CD4-positive, alpha-beta memory T cell (primary cell): ENCODE data around the gene EFNA4. TPM values are rescaled to one million over a fixed set of nuclear protein-coding genes. Genes with fewer than 3 reads are reported as not detected.

ENCODE experiments used
- CTCF ChIA-PET: fragments of 350-600 bp; sonication (Branson Sonifier 250); formaldehyde crosslinking; loops from one replicate; lab custom pipeline; 2021; ENCODE audit warnings: inconsistent platforms; ENCODE audit not compliant: partially characterized antibody; lab: Charles Lee
- POLR2A ChIA-PET: fragments of 350-600 bp; sonication (Branson Sonifier 250); formaldehyde crosslinking; loops from one replicate; lab custom pipeline; 2021; ENCODE audit not compliant: partially characterized antibody; lab: Charles Lee
- DNase-seq, 5 donors: peaks; one replicate each; pipeline versions ENCODE4 v3.0.0 to v3.0.0-alpha.2; 2020 to 2022; ENCODE audit warnings: mixed read lengths in 1 of 5
- H3K27ac ChIP-seq: one replicate; pipeline ENCODE4 v1.7.0; 2013; ENCODE audit warnings: low read depth, low read length
- H3K27me3 ChIP-seq: 2 replicates; pipeline ENCODE4 v1.7.0; 2013; ENCODE audit warnings: mild to moderate bottlenecking, low read length, moderate library complexity; ENCODE audit not compliant: insufficient read depth
- H3K36me3 ChIP-seq: 2 replicates; pipeline ENCODE4 v1.7.0; 2013; ENCODE audit warnings: mild to moderate bottlenecking, low read length, moderate library complexity; ENCODE audit not compliant: insufficient read depth
- H3K4me1 ChIP-seq: 2 replicates; pipeline ENCODE4 v1.7.0; 2013; ENCODE audit warnings: mild to moderate bottlenecking, low read length, moderate library complexity; ENCODE audit not compliant: insufficient read depth
- H3K4me3 ChIP-seq, 2 donors: one replicate each; pipeline ENCODE4 v1.7.0; 2013; ENCODE audit warnings: low read length in 2 of 2, mild to moderate bottlenecking in 1 of 2
- H3K9me3 ChIP-seq, 2 donors: one replicate each; pipeline ENCODE4 v1.7.0; 2013; ENCODE audit warnings: low read length in 2 of 2, control low read depth in 1 of 2; ENCODE audit not compliant: control insufficient read depth in 1 of 2
- H3K27ac Mint-ChIP-seq, 7 donors: one replicate each; pipeline ENCODE4 v1.8.0; 2020 to 2021; ENCODE audit warnings: mixed read lengths in 7 of 7, mild to moderate bottlenecking in 6 of 7, inconsistent platforms in 3 of 7, moderate library complexity in 3 of 7
- H3K27me3 Mint-ChIP-seq, 2 donors: one replicate each; pipeline ENCODE4 v1.8.0; 2020 to 2021; ENCODE audit warnings: mixed read lengths in 2 of 2
- H3K36me3 Mint-ChIP-seq, 2 donors: one replicate each; pipeline ENCODE4 v1.8.0; 2020 to 2021; ENCODE audit warnings: mixed read lengths in 2 of 2, inconsistent platforms in 1 of 2, mild to moderate bottlenecking in 1 of 2
- H3K4me1 Mint-ChIP-seq, 4 donors: one replicate each; pipeline ENCODE4 v1.8.0; 2020 to 2021; ENCODE audit warnings: mixed read lengths in 4 of 4, mild to moderate bottlenecking in 1 of 4
- H3K4me3 Mint-ChIP-seq, 8 donors: one replicate each; pipeline ENCODE4 v1.8.0; 2020 to 2021; ENCODE audit warnings: mixed read lengths in 8 of 8, mild to moderate bottlenecking in 7 of 8, moderate library complexity in 6 of 8, inconsistent platforms in 3 of 8
- H3K9me3 Mint-ChIP-seq, 8 donors: one replicate each; pipeline ENCODE4 v1.8.0; 2020 to 2021; ENCODE audit warnings: mixed read lengths in 8 of 8, mild to moderate bottlenecking in 5 of 8, inconsistent platforms in 3 of 8, moderate library complexity in 1 of 8
- intact Hi-C: fragments of 100-400 bp; cut with micrococcal nuclease; formaldehyde crosslinking; loops from one replicate; pipeline ENCODE4 v1.15.1; 2023
- polyA plus RNA-seq, 2 donors: library from polyadenylated mRNA; unstranded; fragments of 300-500 nt; fragmentation: Illumina TruSeq; gene quantifications; one replicate each; pipeline ENCODE4 v1.2.3, GENCODE V29; 2021
- total RNA-seq, 2 experiments: library from RNA; stranded (reverse); gene quantifications; one replicate each; pipeline ENCODE4 v1.2.3, GENCODE V29; 2021

The EFNA4 gene
- total and polyA plus RNA-seq, 4 experiments from 2014 or later, result 2.5 to 8.5 (median 4.7) TPM

- intact Hi-C loops, result loop anchor here (5.0 kb wide), 1 partner anchor 605 kb away; no protein-coding TSS in a partner anchor
- Mint-ChIP-seq H3K4me1 (peaks cover 33 to 63% (median 46%) of the 10 kb centered on the region in 4 donors), H3K27ac (peak overlapping the region in 2 of 7 donors; percentile 53 to 54), H3K4me3 (peak overlapping the region in 6 of 8 donors; percentile 38 to 83 (median 58)), H3K27me3 (peaks cover 13 to 35% of the 10 kb centered on the region in 2 donors), H3K36me3 (peaks cover 0 to 3% of the 10 kb centered on the region in 2 donors), H3K9me3 (no peaks in the 10 kb centered on the region)
- no peaks in the 10 kb centered on the region for H3K36me3 ChIP-seq
- no peak overlapping the region for H3K27ac ChIP-seq
- peaks cover 34% of the 10 kb centered on the region for H3K27me3 ChIP-seq
- ChIA-PET POLR2A (interaction anchor here (1.5 kb wide), 1 partner anchor 146 kb away, joined by 3 read pairs; the partner anchor contains the start of gene PMVK), CTCF (interaction anchor here (1.5 to 5.0 kb wide), 3 partner anchors 17 to 32 kb away, joined by 3 to 74 read pairs (median 6); partner anchors contain the start of genes ADAM15 and EFNA4)
- H3K9me3 ChIP-seq, result no peaks in the 10 kb centered on the region
- peak in 1 of 5 donors; percentile 59 for DNase-seq
- H3K4me1 ChIP-seq, result peaks cover 74% of the 10 kb centered on the region
- H3K4me3 ChIP-seq, result peak overlapping the region in 1 of 2 donors; percentile 41
Measured at GRCh38 chr1:155082301-155083051, 18.9 kb downstream of the EFNA4 start.

- H3K4me3 ChIP-seq, result peak overlapping the region in 1 of 2 donors; percentile 41
- peak overlapping the region in 4 of 8 donors; percentile 24 to 83 (median 56) for H3K4me3 Mint-ChIP-seq
- no peaks in the 10 kb centered on the region for H3K9me3 Mint-ChIP-seq
- no peaks in the 10 kb centered on the region for H3K9me3 ChIP-seq
- peaks cover 0 to 3% of the 10 kb centered on the region in 2 donors for H3K36me3 Mint-ChIP-seq
- no peak for DNase-seq
- CTCF ChIA-PET, result interaction anchor here (0.6 to 5.0 kb wide), 4 partner anchors 18 to 39 kb away, joined by 3 to 74 read pairs (median 4); partner anchors contain the start of genes ADAM15 and EFNA4
- no peak overlapping the region for H3K27ac ChIP-seq
- H3K27me3 ChIP-seq, result peaks cover 34% of the 10 kb centered on the region
- peak overlapping the region in 1 of 7 donors; percentile 54 for H3K27ac Mint-ChIP-seq
- peaks cover 13 to 35% of the 10 kb centered on the region in 2 donors for H3K27me3 Mint-ChIP-seq
- H3K36me3 ChIP-seq, result no peaks in the 10 kb centered on the region
- POLR2A ChIA-PET, result interaction anchor here (0.7 to 4.0 kb wide), 4 partner anchors 20 to 147 kb away, joined by 3 to 62 read pairs (median 12); partner anchors contain the start of genes ADAM15, EFNA4, KRTCAP2 and PMVK
- intact Hi-C loops, result loop anchor here (5.0 kb wide), 1 partner anchor 606 kb away; no protein-coding TSS in a partner anchor
- H3K4me1 ChIP-seq, result peaks cover 74% of the 10 kb centered on the region
- H3K4me1 Mint-ChIP-seq, result peaks cover 30 to 56% (median 42%) of the 10 kb centered on the region in 4 donors
Measured at GRCh38 chr1:155083052-155083541, 19.6 kb downstream of the EFNA4 start.

- Mint-ChIP-seq H3K4me3 (peak overlapping the region; percentile 91 to 98 (median 94)), H3K36me3 (peaks cover 0 to 3% of the 10 kb centered on the region in 2 donors), H3K27me3 (peaks cover 13 to 35% of the 10 kb centered on the region in 2 donors), H3K9me3 (no peaks in the 10 kb centered on the region), H3K4me1 (peaks cover 30 to 52% (median 41%) of the 10 kb centered on the region in 4 donors), H3K27ac (peak overlapping the region; percentile 3 to 98 (median 93))
- Histone ChIP-seq H3K27me3 (peaks cover 34% of the 10 kb centered on the region), H3K4me1 (peaks cover 65% of the 10 kb centered on the region), H3K4me3 (peak overlapping the region in 1 of 2 donors; percentile 95), H3K36me3 (no peaks in the 10 kb centered on the region), H3K27ac (no peak overlapping the region), H3K9me3 (no peaks in the 10 kb centered on the region)
- CTCF ChIA-PET, result interaction anchor here (0.6 to 5.0 kb wide), 34 partner anchors 9 to 524 kb away, joined by 3 to 74 read pairs (median 6); partner anchors contain the start of genes ADAM15, EFNA4, KRTCAP2 and PBXIP1
- POLR2A ChIA-PET, result interaction anchor here (0.6 to 4.0 kb wide), 22 partner anchors 12 to 525 kb away, joined by 3 to 62 read pairs (median 5); partner anchors contain the start of genes ADAM15, EFNA4, KRTCAP2 and PBXIP1
- DNase-seq, result peak in 1 of 5 donors; percentile 36
- intact Hi-C loops, result loop anchor here (1.0 to 5.0 kb wide), 4 partner anchors 21 to 607 kb away; partner anchors contain the start of genes EFNA4, KRTCAP2 and TRIM46
Measured at GRCh38 chr1:155083865-155084721, 20.6 kb downstream of the EFNA4 start.

- no peaks in the 10 kb centered on the region for H3K9me3 ChIP-seq
- DNase-seq, result peak; percentile 92 to 96 (median 92)
- Mint-ChIP-seq H3K4me3 (peak overlapping the region; percentile 91 to 98 (median 94)), H3K9me3 (no peaks in the 10 kb centered on the region), H3K27ac (peak overlapping the region; percentile 88 to 98 (median 94)), H3K4me1 (peaks cover 22 to 44% (median 34%) of the 10 kb centered on the region in 4 donors), H3K27me3 (peaks cover 13 to 30% of the 10 kb centered on the region in 2 donors), H3K36me3 (peaks cover 0 to 3% of the 10 kb centered on the region in 2 donors)
- no peaks in the 10 kb centered on the region for H3K36me3 ChIP-seq
- POLR2A ChIA-PET, result interaction anchor here (0.6 to 4.0 kb wide), 29 partner anchors 13 to 681 kb away, joined by 3 to 62 read pairs (median 4); partner anchors contain the start of genes ADAM15, EFNA4, KRTCAP2 and PBXIP1
- peak overlapping the region; percentile 80 to 95 for H3K4me3 ChIP-seq
- intact Hi-C loops, result loop anchor here (1.0 to 5.0 kb wide), 9 partner anchors 22 to 608 kb away; partner anchors contain the start of genes ADAM15, EFNA4, KRTCAP2 and SLC50A1
- H3K4me1 ChIP-seq, result peaks cover 57% of the 10 kb centered on the region
- H3K27me3 ChIP-seq, result peaks cover 34% of the 10 kb centered on the region
- peak overlapping the region; percentile 54 for H3K27ac ChIP-seq
- CTCF ChIA-PET, result interaction anchor here (0.6 to 5.0 kb wide), 59 partner anchors 10 to 865 kb away, joined by 3 to 74 read pairs (median 4); partner anchors contain the start of genes ADAM15, EFNA1, EFNA4 and KRTCAP2
Measured at GRCh38 chr1:155084722-155085503, 21.4 kb downstream of the EFNA4 start.

- Histone ChIP-seq H3K9me3 (no peaks in the 10 kb centered on the region), H3K27me3 (peaks cover 34% of the 10 kb centered on the region), H3K27ac (peak overlapping the region; percentile 54), H3K36me3 (no peaks in the 10 kb centered on the region), H3K4me1 (peaks cover 50% of the 10 kb centered on the region), H3K4me3 (peak overlapping the region; percentile 80 to 95)
- peak overlapping the region; percentile 91 to 98 (median 94) for H3K4me3 Mint-ChIP-seq
- intact Hi-C loops, result loop anchor here (1.0 to 5.0 kb wide), 6 partner anchors 34 to 526 kb away; partner anchors contain the start of genes ADAM15, KRTCAP2, SLC50A1 and TRIM46
- POLR2A ChIA-PET, result interaction anchor here (0.8 to 4.0 kb wide), 23 partner anchors 14 to 682 kb away, joined by 3 to 62 read pairs (median 5); partner anchors contain the start of genes ADAM15, EFNA4, KRTCAP2 and PBXIP1
- CTCF ChIA-PET, result interaction anchor here (0.6 to 5.0 kb wide), 53 partner anchors 10 to 865 kb away, joined by 3 to 74 read pairs (median 4); partner anchors contain the start of genes ADAM15, EFNA1, EFNA4 and KRTCAP2
- H3K36me3 Mint-ChIP-seq, result peaks cover 0 to 3% of the 10 kb centered on the region in 2 donors
- peaks cover 21 to 43% (median 32%) of the 10 kb centered on the region in 4 donors for H3K4me1 Mint-ChIP-seq
- DNase-seq, result peak; percentile 58 to 94 (median 63)
- peak overlapping the region; percentile 88 to 98 (median 94) for H3K27ac Mint-ChIP-seq
- peaks cover 13 to 30% of the 10 kb centered on the region in 2 donors for H3K27me3 Mint-ChIP-seq
- H3K9me3 Mint-ChIP-seq, result no peaks in the 10 kb centered on the region
Measured at GRCh38 chr1:155085504-155086127, 22.1 kb downstream of the EFNA4 start.
